Chondrocyte (in vitro differentiated cells): ENCODE results near the gene TMPRSS6. TPM values are rescaled to one million over a fixed set of nuclear protein-coding genes. Genes with fewer than 3 reads are reported as not detected.

Source experiments
- DNase-seq: peaks from one replicate; pipeline ENCODE4 v3.0.0; 2021; ENCODE audit warnings: mixed read lengths, low spot score
- H3K27ac Mint-ChIP-seq: one replicate; pipeline ENCODE4 v1.8.0; 2021; ENCODE audit warnings: mild to moderate bottlenecking, moderate library complexity, mixed read lengths; ENCODE audit not compliant: unreplicated experiment
- H3K27me3 Mint-ChIP-seq: 2 replicates; pipeline ENCODE4 v1.8.0; 2021; ENCODE audit warnings: low read depth, mixed read lengths
- H3K36me3 Mint-ChIP-seq: 2 replicates; pipeline ENCODE4 v1.8.0; 2021; ENCODE audit warnings: low read depth, mixed read lengths
- H3K4me1 Mint-ChIP-seq: 2 replicates; pipeline ENCODE4 v1.8.0; 2021; ENCODE audit warnings: low read depth, mild to moderate bottlenecking, mixed read lengths
- H3K4me3 Mint-ChIP-seq: one replicate; pipeline ENCODE4 v1.8.0; 2021; ENCODE audit warnings: mild to moderate bottlenecking, moderate library complexity, mixed read lengths; ENCODE audit not compliant: unreplicated experiment
- H3K9me3 Mint-ChIP-seq: 2 replicates; pipeline ENCODE4 v1.8.0; 2021; ENCODE audit warnings: low read depth, mixed read lengths
- total RNA-seq: library from RNA; stranded (reverse); gene quantifications from 3 replicates; pipeline ENCODE4 v1.2.1, GENCODE V29; 2021
- TF ChIP-seq, protein P1 (sequence below): fragments of 200-600 bp; sonication (generic); IDR thresholded peaks from 2 replicates; pipeline ENCODE4 v1.5.0; 2021; ENCODE audit warnings: antibody characterized with exemption, mild to moderate bottlenecking, moderate library complexity

TMPRSS6 gene
- total RNA-seq, 1 donor from 2014 or later, result not detected

DNA sequence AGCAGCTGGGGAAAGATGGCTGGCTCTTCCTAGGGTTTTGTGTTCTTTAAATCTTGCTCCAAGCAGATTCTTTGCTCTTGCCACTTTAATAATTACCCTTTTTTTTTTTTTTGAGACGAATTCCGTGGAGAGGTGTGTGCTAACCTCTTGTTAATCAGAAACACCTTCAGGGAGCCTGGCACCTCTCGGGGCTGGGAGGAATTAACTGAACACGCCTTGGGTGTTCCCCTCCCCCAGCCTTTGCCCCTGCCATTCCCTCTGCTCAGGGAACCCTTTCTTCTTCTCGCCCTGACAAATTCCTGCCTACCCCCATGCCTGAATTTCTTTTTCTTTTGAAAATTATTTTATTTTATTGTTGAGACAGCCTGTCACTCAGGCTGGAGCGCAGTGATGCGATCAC, 17.5 kb downstream of the TMPRSS6 start:
- Mint-ChIP-seq H3K4me1 (peaks cover 4% of the 10 kb centered on the region), H3K27ac (no peak overlapping the region), H3K36me3 (peaks cover 5% of the 10 kb centered on the region), H3K4me3 (no peak overlapping the region), H3K27me3 (peaks cover 54% of the 10 kb centered on the region), H3K9me3 (no peaks in the 10 kb centered on the region)
- TF ChIP-seq, protein P1, sequence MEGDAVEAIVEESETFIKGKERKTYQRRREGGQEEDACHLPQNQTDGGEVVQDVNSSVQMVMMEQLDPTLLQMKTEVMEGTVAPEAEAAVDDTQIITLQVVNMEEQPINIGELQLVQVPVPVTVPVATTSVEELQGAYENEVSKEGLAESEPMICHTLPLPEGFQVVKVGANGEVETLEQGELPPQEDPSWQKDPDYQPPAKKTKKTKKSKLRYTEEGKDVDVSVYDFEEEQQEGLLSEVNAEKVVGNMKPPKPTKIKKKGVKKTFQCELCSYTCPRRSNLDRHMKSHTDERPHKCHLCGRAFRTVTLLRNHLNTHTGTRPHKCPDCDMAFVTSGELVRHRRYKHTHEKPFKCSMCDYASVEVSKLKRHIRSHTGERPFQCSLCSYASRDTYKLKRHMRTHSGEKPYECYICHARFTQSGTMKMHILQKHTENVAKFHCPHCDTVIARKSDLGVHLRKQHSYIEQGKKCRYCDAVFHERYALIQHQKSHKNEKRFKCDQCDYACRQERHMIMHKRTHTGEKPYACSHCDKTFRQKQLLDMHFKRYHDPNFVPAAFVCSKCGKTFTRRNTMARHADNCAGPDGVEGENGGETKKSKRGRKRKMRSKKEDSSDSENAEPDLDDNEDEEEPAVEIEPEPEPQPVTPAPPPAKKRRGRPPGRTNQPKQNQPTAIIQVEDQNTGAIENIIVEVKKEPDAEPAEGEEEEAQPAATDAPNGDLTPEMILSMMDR, result no peak
- DNase-seq, result no peak

DNA sequence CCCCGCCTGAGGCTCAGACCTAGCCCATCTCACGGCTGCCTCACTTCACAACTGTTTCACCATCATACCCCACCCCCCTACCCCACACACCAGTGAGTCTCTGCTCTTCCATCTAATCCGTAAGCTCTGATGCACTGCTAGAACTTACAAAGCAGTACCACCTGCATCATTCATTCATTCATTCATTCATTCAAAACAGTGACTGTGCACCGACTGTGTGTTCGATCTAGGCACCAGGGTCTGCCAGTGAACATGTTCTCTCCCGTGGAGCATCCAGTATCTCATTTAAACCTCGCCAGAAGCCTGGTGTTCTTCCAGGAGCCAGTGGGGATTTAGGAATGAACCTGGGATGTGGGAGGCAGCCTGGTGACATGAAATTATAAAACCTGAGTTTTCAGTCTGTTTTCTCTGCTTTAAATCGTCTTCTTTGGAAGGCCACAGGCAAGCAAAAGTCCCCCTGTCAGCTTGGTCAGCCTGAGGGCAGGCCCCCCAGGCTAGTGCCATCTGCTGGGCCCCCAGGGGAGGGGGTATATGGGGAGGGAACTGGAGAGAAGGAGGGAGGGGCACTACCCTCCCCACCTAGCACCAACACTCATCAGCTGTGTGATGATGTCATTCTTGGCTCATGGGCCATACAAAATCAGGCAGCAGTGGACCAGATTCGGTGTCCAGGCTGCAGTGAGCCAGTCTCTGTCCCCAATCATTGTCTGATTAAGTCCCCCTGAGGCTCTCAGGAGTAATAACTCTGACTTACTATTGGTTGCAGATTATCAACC, 18.4 kb downstream of the TMPRSS6 start:
- no peak overlapping the region for H3K27ac Mint-ChIP-seq
- TF ChIP-seq, protein P1, result no peak
- H3K4me3 Mint-ChIP-seq, result no peak overlapping the region
- no peak for DNase-seq
- H3K9me3 Mint-ChIP-seq, result no peaks in the 10 kb centered on the region
- H3K4me1 Mint-ChIP-seq, result peaks cover 4% of the 10 kb centered on the region
- peaks cover 5% of the 10 kb centered on the region for H3K36me3 Mint-ChIP-seq
- H3K27me3 Mint-ChIP-seq, result peaks cover 45% of the 10 kb centered on the region

GRCh38 chr22:37089434-37089833, 20.1 kb downstream of the TMPRSS6 start:
- DNase-seq, result no peak
- no peak overlapping the region for H3K4me3 Mint-ChIP-seq

GRCh38 chr22:37088750-37089408, 20.6 kb downstream of the TMPRSS6 start:
- Mint-ChIP-seq H3K36me3 (peaks cover 3% of the 10 kb centered on the region), H3K27me3 (peaks cover 33% of the 10 kb centered on the region)

More at GRCh38 chr22:37089434-37089833, 20.1 kb downstream of the TMPRSS6 start:
- no peaks in the 10 kb centered on the region for H3K9me3 Mint-ChIP-seq
- peaks cover 35% of the 10 kb centered on the region for H3K27me3 Mint-ChIP-seq
- TF ChIP-seq, protein P1, result no peak
- H3K4me1 Mint-ChIP-seq, result peaks cover 4% of the 10 kb centered on the region
- no peak overlapping the region for H3K27ac Mint-ChIP-seq
- H3K36me3 Mint-ChIP-seq, result peaks cover 3% of the 10 kb centered on the region

GRCh38 chr22:37088108-37088605, 21.4 kb downstream of the TMPRSS6 start:
- H3K9me3 Mint-ChIP-seq, result no peaks in the 10 kb centered on the region
- H3K36me3 Mint-ChIP-seq, result peaks cover 3% of the 10 kb centered on the region
- H3K4me3 Mint-ChIP-seq, result no peak overlapping the region
- DNase-seq, result no peak
- H3K4me1 Mint-ChIP-seq, result peaks cover 4% of the 10 kb centered on the region
- TF ChIP-seq, protein P1, result no peak
- H3K27me3 Mint-ChIP-seq, result peaks cover 33% of the 10 kb centered on the region
- H3K27ac Mint-ChIP-seq, result no peak overlapping the region

More at GRCh38 chr22:37088750-37089408, 20.6 kb downstream of the TMPRSS6 start:
- no peaks in the 10 kb centered on the region for H3K9me3 Mint-ChIP-seq
- no peak overlapping the region for H3K4me3 Mint-ChIP-seq
- H3K4me1 Mint-ChIP-seq, result peaks cover 4% of the 10 kb centered on the region
- no peak for DNase-seq
- TF ChIP-seq, protein P1, result no peak
- H3K27ac Mint-ChIP-seq, result no peak overlapping the region
